Amniotic stem cell (primary cell): ENCODE results near the gene PSMC6.
"Not testable (repeated sequence)": the region's sequence is repeated elsewhere in the genome, so short reads cannot be mapped to it uniquely, and the experiment has no call there.

Source experiments
- DNase-seq: peaks from one replicate; lab custom pipeline; 2025; lab: John Stamatoyannopoulos, UW

PSMC6 gene

GRCh38 chr14:52723514-52724359, 16.7 kb downstream of the PSMC6 start:
- DNase-seq: no peak

- no peak for DNase-seq
Measured at GRCh38 chr14:52724360-52724644, 17.3 kb downstream of the PSMC6 start.

GRCh38 chr14:52727509-52727908, 20.5 kb downstream of the PSMC6 start:
- not testable (repeated sequence) for DNase-seq

- not testable (repeated sequence) for DNase-seq
Measured at GRCh38 chr14:52729035-52729434, 22.0 kb downstream of the PSMC6 start.

- DNase-seq: no peak
Measured at GRCh38 chr14:52729585-52729924, 22.6 kb downstream of the PSMC6 start.

GRCh38 chr14:52729925-52730708, 23.1 kb downstream of the PSMC6 start, which contains the start of gene STYX:
TSS of gene STYX (plus strand) at chr14:52730166. CDS start at chr14:52730475, 309 bp downstream.
- peak; percentile 90 for DNase-seq

- no peak for DNase-seq
Measured at GRCh38 chr14:52730709-52731111, 23.7 kb downstream of the PSMC6 start.

GRCh38 chr14:52733824-52734223, 26.8 kb downstream of the PSMC6 start:
- no peak for DNase-seq

GRCh38 chr14:52735921-52736489, 29.0 kb downstream of the PSMC6 start:
- no peak for DNase-seq

GRCh38 chr14:52738409-52738808, 31.4 kb downstream of the PSMC6 start:
- DNase-seq: no peak

GRCh38 chr14:52740751-52741150, 33.8 kb downstream of the PSMC6 start:
- DNase-seq: no peak

- DNase-seq: no peak
Measured at GRCh38 chr14:52741865-52742264, 34.9 kb downstream of the PSMC6 start.

- DNase-seq: no peak
Measured at GRCh38 chr14:52748647-52749292, 41.8 kb downstream of the PSMC6 start.

- DNase-seq: no peak
Measured at GRCh38 chr14:52755607-52756316, 48.8 kb downstream of the PSMC6 start.

GRCh38 chr14:52759145-52759544, 52.1 kb downstream of the PSMC6 start:
- no peak for DNase-seq

- DNase-seq: not testable (repeated sequence)
Measured at GRCh38 chr14:52762923-52763322, 55.9 kb downstream of the PSMC6 start.

GRCh38 chr14:52767058-52767833, 60.2 kb downstream of the PSMC6 start:
- no peak for DNase-seq

GRCh38 chr14:52769887-52770286, 62.9 kb downstream of the PSMC6 start:
- DNase-seq: no peak

GRCh38 chr14:52776816-52777215, 69.8 kb downstream of the PSMC6 start:
- DNase-seq: no peak
